ENCODE results near the gene HTR1E.
"Not testable (repeated sequence)": the region's sequence is repeated elsewhere in the genome, so short reads cannot be mapped to it uniquely, and the experiment has no call there.

HTR1E gene

GRCh38 chr6:86937219-86938079 lies at the start of gene HTR1E:
Gene HTR1E, plus strand, starts transcription at chr6:86937528. Its CDS starts 77,807 bp downstream, at chr6:87015335.
- DNase-seq (ENCODE audit: low read depth in 4 of 4, low spot score in 1 of 4): no peak

- DNase-seq (ENCODE audit: low read depth in 4 of 4, low spot score in 1 of 4): no peak
These were observed 49.0 kb upstream of the HTR1E start for GRCh38 chr6:86888301-86888700.

GRCh38 chr6:86897265-86897664 lies 40.1 kb upstream of the HTR1E start:
- DNase-seq (ENCODE audit: low read depth in 4 of 4, low spot score in 1 of 4): not testable (repeated sequence)

- no peak for DNase-seq (ENCODE audit: low read depth in 4 of 4, low spot score in 1 of 4)
These were observed 23.5 kb upstream of the HTR1E start for GRCh38 chr6:86913795-86914194.

GRCh38 chr6:86916393-86916792 lies 20.9 kb upstream of the HTR1E start:
- DNase-seq (ENCODE audit: low read depth in 4 of 4, low spot score in 1 of 4): no peak

- DNase-seq (ENCODE audit: low read depth in 4 of 4, low spot score in 1 of 4): not testable (repeated sequence)
These were observed 10.2 kb upstream of the HTR1E start for GRCh38 chr6:86927138-86927537.

GRCh38 chr6:86927859-86928258 lies 9.5 kb upstream of the HTR1E start:
- DNase-seq (ENCODE audit: low read depth in 4 of 4, low spot score in 1 of 4): not testable (repeated sequence)

- no peak for DNase-seq (ENCODE audit: low read depth in 4 of 4, low spot score in 1 of 4)
These were observed 3.0 kb upstream of the HTR1E start for GRCh38 chr6:86934365-86934764.

- no peak for DNase-seq (ENCODE audit: low read depth in 4 of 4, low spot score in 1 of 4)
These were observed 502 bp upstream of the HTR1E start for GRCh38 chr6:86936834-86937218.

- no peak for DNase-seq (ENCODE audit: low read depth in 4 of 4, low spot score in 1 of 4)
These were observed 1.5 kb downstream of the HTR1E start for GRCh38 chr6:86938814-86939213.

GRCh38 chr6:86941461-86941860 lies 4.1 kb downstream of the HTR1E start:
- no peak for DNase-seq (ENCODE audit: low read depth in 4 of 4, low spot score in 1 of 4)

GRCh38 chr6:86942769-86943516 lies 5.6 kb downstream of the HTR1E start:
- DNase-seq (ENCODE audit: low read depth in 4 of 4, low spot score in 1 of 4): no peak

GRCh38 chr6:86943819-86944407 lies 6.6 kb downstream of the HTR1E start:
- DNase-seq (ENCODE audit: low read depth in 4 of 4, low spot score in 1 of 4): no peak

- DNase-seq (ENCODE audit: low read depth in 4 of 4, low spot score in 1 of 4): no peak
These were observed 12.4 kb downstream of the HTR1E start for GRCh38 chr6:86949771-86950170.

- DNase-seq (ENCODE audit: low read depth in 4 of 4, low spot score in 1 of 4): no peak
These were observed 15.7 kb downstream of the HTR1E start for GRCh38 chr6:86952991-86953390.

GRCh38 chr6:86959656-86960055 lies 22.3 kb downstream of the HTR1E start:
- no peak for DNase-seq (ENCODE audit: low read depth in 4 of 4, low spot score in 1 of 4)

- DNase-seq (ENCODE audit: low read depth in 4 of 4, low spot score in 1 of 4): no peak
These were observed 24.3 kb downstream of the HTR1E start for GRCh38 chr6:86961455-86962200.

- no peak for DNase-seq (ENCODE audit: low read depth in 4 of 4, low spot score in 1 of 4)
These were observed 26.0 kb downstream of the HTR1E start for GRCh38 chr6:86963352-86963751.

GRCh38 chr6:86964029-86964579 lies 26.8 kb downstream of the HTR1E start:
- DNase-seq (ENCODE audit: low read depth in 4 of 4, low spot score in 1 of 4): no peak

- no peak for DNase-seq (ENCODE audit: low read depth in 4 of 4, low spot score in 1 of 4)
These were observed 28.9 kb downstream of the HTR1E start for GRCh38 chr6:86966271-86966670.

GRCh38 chr6:86969573-86969972 lies 32.2 kb downstream of the HTR1E start:
- no peak for DNase-seq (ENCODE audit: low read depth in 4 of 4, low spot score in 1 of 4)

Measured in stimulated activated CD4-positive, alpha-beta T cell treated with anti-CD3 and anti-CD28 coated beads, Interleukin-1b, Interleukin-23, amount 100 ng/mL, for 24 hours (primary cell).